ENCODE measurements around the gene PEAK1.

PEAK1 gene

DNA sequence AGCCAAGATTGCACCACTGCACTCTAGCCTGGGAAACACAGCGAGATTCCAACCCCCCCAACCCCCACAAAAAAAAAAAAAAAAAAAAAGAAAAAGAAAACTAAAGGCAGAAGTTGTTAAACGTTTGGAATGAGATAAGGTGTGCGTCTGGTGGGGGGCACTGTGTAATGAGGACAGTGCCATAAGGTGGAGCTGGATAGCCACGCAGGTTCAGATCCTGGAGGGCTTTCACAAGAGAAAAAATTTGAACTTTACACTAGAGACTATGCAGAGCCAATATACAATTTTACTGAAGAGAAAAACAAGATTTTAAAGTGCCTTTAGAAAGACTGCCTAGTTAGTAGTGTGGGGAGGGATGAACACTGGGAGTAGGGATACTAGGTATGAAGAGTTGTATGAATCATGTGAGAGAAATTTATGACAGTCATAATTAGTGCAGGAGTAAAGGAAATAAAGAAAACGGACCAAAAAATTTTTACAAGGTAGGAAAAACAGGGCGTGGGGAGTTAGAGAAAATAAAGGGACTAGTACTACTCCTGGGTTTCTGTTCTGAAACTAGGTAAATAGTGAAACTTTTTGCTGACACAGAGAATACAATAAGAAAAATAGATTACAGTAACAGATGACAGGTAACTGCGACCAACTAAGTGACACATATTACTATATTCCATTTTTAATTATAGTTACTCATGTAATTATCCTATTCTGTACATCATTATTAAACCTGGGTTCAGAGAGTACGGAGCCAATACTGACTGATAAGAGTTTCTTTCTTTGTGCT lies 108.1 kb downstream of the PEAK1 start:
- DNase-seq (ENCODE audit: low spot score): no peak
- no peak overlapping the region for H4K8ac ChIP-seq (ENCODE audit: low read depth, low read length)
- no peak overlapping the region for H3K23ac ChIP-seq (ENCODE audit: low read depth, low read length, poor library complexity)
- no peaks in the 10 kb centered on the region for H3K9me3 ChIP-seq (replicated peaks in 1 of 2; ENCODE audit: control insufficient read depth in 2 of 2, insufficient read depth in 1 of 2, low read depth in 1 of 2, low read length in 2 of 2)
- no peak overlapping the region for H3K18ac ChIP-seq (ENCODE audit: low read length)
- H2BK12ac ChIP-seq (ENCODE audit: low read length): no peak overlapping the region
- no peaks in the 10 kb centered on the region for H3K36me3 ChIP-seq (replicated peaks in 1 of 2; ENCODE audit: control insufficient read depth in 2 of 2, insufficient read depth in 2 of 2, low read length in 2 of 2)
- H3K79me1 ChIP-seq (ENCODE audit: low read depth, low read length): no peaks in the 10 kb centered on the region
- no peak overlapping the region for H2BK120ac ChIP-seq (ENCODE audit: low read depth, low read length)
- H3K9ac ChIP-seq (ENCODE audit: low read depth, low read length, poor library complexity): no peak overlapping the region
- H2AFZ ChIP-seq (ENCODE audit: low read length): no peak overlapping the region
- no peak overlapping the region for H2AK5ac ChIP-seq (ENCODE audit: low read depth, low read length)
- no peak overlapping the region for H2BK15ac ChIP-seq (ENCODE audit: low read length)
- no CpG with 5 or more reads among the region's 8 CpGs for WGBS, 2 donors (ENCODE audit: extremely low coverage in 2 of 2, insufficient read length in 2 of 2, insufficient replicate concordance in 1 of 2)
- H2BK5ac ChIP-seq (ENCODE audit: low read length): no peak overlapping the region
- H3K4me2 ChIP-seq (ENCODE audit: insufficient read depth, low read length, poor library complexity, severe bottlenecking): no peak overlapping the region
- no peak overlapping the region for H3K4me3 ChIP-seq (ENCODE audit: low read length in 2 of 2)
- H4K91ac ChIP-seq (ENCODE audit: low read depth, low read length, poor library complexity): no peak overlapping the region
- H3K27ac ChIP-seq (replicated peaks; ENCODE audit: low read length): no peak overlapping the region
- no peak overlapping the region for H3K4ac ChIP-seq (ENCODE audit: low read length)
- H3K14ac ChIP-seq (ENCODE audit: low read length): no peak overlapping the region
- no peaks in the 10 kb centered on the region for H3K27me3 ChIP-seq (ENCODE audit: control insufficient read depth in 3 of 3, insufficient read depth in 3 of 3, low read depth in 1 of 3, low read length in 3 of 3)
- H3K4me1 ChIP-seq (ENCODE audit: control insufficient read depth in 2 of 2, insufficient read depth in 1 of 2, low read depth in 1 of 2, low read length in 2 of 2): no peaks in the 10 kb centered on the region

DNA sequence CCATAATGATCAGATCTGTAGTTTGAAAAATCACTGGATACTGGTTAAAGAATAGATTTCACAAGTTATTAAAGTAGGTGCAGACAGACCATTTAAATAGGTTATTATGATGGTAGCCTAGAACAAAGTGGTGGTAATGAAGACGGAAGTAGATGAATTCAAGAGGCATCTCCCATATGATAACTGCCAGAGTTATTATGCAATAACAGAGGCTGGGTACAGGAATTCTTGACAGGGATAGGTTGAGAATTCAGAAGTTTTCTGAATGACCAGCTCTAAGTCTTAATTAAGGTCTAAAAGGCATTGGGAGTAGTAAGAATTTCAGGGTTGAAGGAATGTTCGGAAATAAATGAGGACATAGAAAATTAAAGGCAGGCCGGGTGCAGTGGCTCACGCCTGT lies 108.9 kb downstream of the PEAK1 start:
- H3K36me3 ChIP-seq (replicated peaks in 1 of 2; ENCODE audit: control insufficient read depth in 2 of 2, insufficient read depth in 2 of 2, low read length in 2 of 2): no peaks in the 10 kb centered on the region
- DNase-seq (ENCODE audit: low spot score): no peak
- H3K4me3 ChIP-seq (ENCODE audit: low read length in 2 of 2): no peak overlapping the region
- no peak overlapping the region for H2AFZ ChIP-seq (ENCODE audit: low read length)
- H2BK5ac ChIP-seq (ENCODE audit: low read length): no peak overlapping the region
- H2BK15ac ChIP-seq (ENCODE audit: low read length): no peak overlapping the region
- no peak overlapping the region for H3K4me2 ChIP-seq (ENCODE audit: insufficient read depth, low read length, poor library complexity, severe bottlenecking)
- no peak overlapping the region for H4K8ac ChIP-seq (ENCODE audit: low read depth, low read length)
- WGBS, 2 donors (ENCODE audit: extremely low coverage in 2 of 2, insufficient read length in 2 of 2, insufficient replicate concordance in 1 of 2): no CpG with 5 or more reads among the region's 4 CpGs
- H2BK12ac ChIP-seq (ENCODE audit: low read length): no peak overlapping the region
- H3K79me1 ChIP-seq (ENCODE audit: low read depth, low read length): no peaks in the 10 kb centered on the region
- no peak overlapping the region for H3K4ac ChIP-seq (ENCODE audit: low read length)
- H3K27ac ChIP-seq (replicated peaks; ENCODE audit: low read length): no peak overlapping the region
- H2AK5ac ChIP-seq (ENCODE audit: low read depth, low read length): no peak overlapping the region
- H3K18ac ChIP-seq (ENCODE audit: low read length): no peak overlapping the region
- H2BK120ac ChIP-seq (ENCODE audit: low read depth, low read length): no peak overlapping the region
- H3K27me3 ChIP-seq (ENCODE audit: control insufficient read depth in 3 of 3, insufficient read depth in 3 of 3, low read depth in 1 of 3, low read length in 3 of 3): no peaks in the 10 kb centered on the region
- H3K4me1 ChIP-seq (ENCODE audit: control insufficient read depth in 2 of 2, insufficient read depth in 1 of 2, low read depth in 1 of 2, low read length in 2 of 2): no peaks in the 10 kb centered on the region
- H3K9me3 ChIP-seq (replicated peaks in 1 of 2; ENCODE audit: control insufficient read depth in 2 of 2, insufficient read depth in 1 of 2, low read depth in 1 of 2, low read length in 2 of 2): no peaks in the 10 kb centered on the region
- H4K91ac ChIP-seq (ENCODE audit: low read depth, low read length, poor library complexity): no peak overlapping the region
- no peak overlapping the region for H3K9ac ChIP-seq (ENCODE audit: low read depth, low read length, poor library complexity)
- no peak overlapping the region for H3K23ac ChIP-seq (ENCODE audit: low read depth, low read length, poor library complexity)
- H3K14ac ChIP-seq (ENCODE audit: low read length): no peak overlapping the region

DNA sequence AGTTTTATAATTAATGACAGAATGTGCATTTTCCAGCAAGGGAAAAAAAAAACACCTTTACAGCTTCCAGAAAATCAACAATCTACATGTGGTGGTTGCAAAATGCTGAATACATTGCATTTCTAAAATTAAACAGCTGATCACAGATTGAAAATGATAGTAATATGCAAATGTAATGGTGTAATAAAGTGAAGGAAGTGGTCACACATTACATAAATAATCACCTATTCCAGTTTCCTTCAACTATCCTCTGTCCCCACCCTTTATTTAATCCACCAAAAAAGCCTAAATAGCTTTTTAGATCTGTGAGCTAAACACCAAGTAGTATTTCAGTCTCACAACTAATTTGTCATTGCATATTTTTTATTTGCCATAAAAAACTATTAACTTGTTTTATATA lies 110.5 kb downstream of the PEAK1 start:
- Histone ChIP-seq H2BK15ac (ENCODE audit: low read length) (no peak overlapping the region), H3K9me3 (replicated peaks in 1 of 2; ENCODE audit: control insufficient read depth in 2 of 2, insufficient read depth in 1 of 2, low read depth in 1 of 2, low read length in 2 of 2) (no peaks in the 10 kb centered on the region), H2AK5ac (ENCODE audit: low read depth, low read length) (no peak overlapping the region), H3K27me3 (ENCODE audit: control insufficient read depth in 3 of 3, insufficient read depth in 3 of 3, low read depth in 1 of 3, low read length in 3 of 3) (no peaks in the 10 kb centered on the region), H4K91ac (ENCODE audit: low read depth, low read length, poor library complexity) (no peak overlapping the region), H2BK12ac (ENCODE audit: low read length) (no peak overlapping the region), H3K4me1 (ENCODE audit: control insufficient read depth in 2 of 2, insufficient read depth in 1 of 2, low read depth in 1 of 2, low read length in 2 of 2) (no peaks in the 10 kb centered on the region), H3K18ac (ENCODE audit: low read length) (no peak overlapping the region), H3K9ac (ENCODE audit: low read depth, low read length, poor library complexity) (no peak overlapping the region), H2BK120ac (ENCODE audit: low read depth, low read length) (no peak overlapping the region), H4K8ac (ENCODE audit: low read depth, low read length) (no peak overlapping the region), H3K36me3 (replicated peaks in 1 of 2; ENCODE audit: control insufficient read depth in 2 of 2, insufficient read depth in 2 of 2, low read length in 2 of 2) (no peaks in the 10 kb centered on the region), H3K23ac (ENCODE audit: low read depth, low read length, poor library complexity) (no peak overlapping the region), H3K14ac (ENCODE audit: low read length) (no peak overlapping the region), H3K4me2 (ENCODE audit: insufficient read depth, low read length, poor library complexity, severe bottlenecking) (no peak overlapping the region), H2AFZ (ENCODE audit: low read length) (no peak overlapping the region), H2BK5ac (ENCODE audit: low read length) (no peak overlapping the region), H3K4ac (ENCODE audit: low read length) (no peak overlapping the region), H3K79me1 (ENCODE audit: low read depth, low read length) (no peaks in the 10 kb centered on the region), H3K27ac (replicated peaks; ENCODE audit: low read length) (no peak overlapping the region), H3K4me3 (ENCODE audit: low read length in 2 of 2) (no peak overlapping the region)
- DNase-seq (ENCODE audit: low spot score): no peak

DNA sequence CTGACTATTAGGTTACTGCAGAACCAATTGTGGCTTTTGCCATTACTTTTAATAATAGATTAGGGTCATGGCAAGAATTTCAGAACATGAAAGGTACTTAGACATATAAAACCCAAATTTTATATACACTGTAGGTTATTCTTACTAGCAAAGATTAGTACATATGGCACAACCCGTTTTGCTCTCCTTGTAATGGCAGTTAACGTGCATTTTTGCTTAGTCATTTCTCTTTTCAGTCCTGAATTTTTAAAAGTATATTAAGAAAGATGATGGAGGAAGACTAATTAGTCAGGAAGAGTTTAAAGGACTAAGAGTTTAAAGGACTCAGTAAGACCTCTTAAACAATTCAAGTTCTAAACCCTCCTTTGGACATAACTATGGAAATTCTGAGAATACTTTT lies 114.0 kb downstream of the PEAK1 start:
- Histone ChIP-seq H3K79me1 (ENCODE audit: low read depth, low read length) (no peaks in the 10 kb centered on the region), H3K4me1 (ENCODE audit: control insufficient read depth in 2 of 2, insufficient read depth in 1 of 2, low read depth in 1 of 2, low read length in 2 of 2) (no peaks in the 10 kb centered on the region), H3K36me3 (replicated peaks in 1 of 2; ENCODE audit: control insufficient read depth in 2 of 2, insufficient read depth in 2 of 2, low read length in 2 of 2) (no peaks in the 10 kb centered on the region), H2AK5ac (ENCODE audit: low read depth, low read length) (no peak overlapping the region), H2BK15ac (ENCODE audit: low read length) (no peak overlapping the region), H3K9ac (ENCODE audit: low read depth, low read length, poor library complexity) (no peak overlapping the region), H3K9me3 (replicated peaks in 1 of 2; ENCODE audit: control insufficient read depth in 2 of 2, insufficient read depth in 1 of 2, low read depth in 1 of 2, low read length in 2 of 2) (no peaks in the 10 kb centered on the region), H3K4me3 (ENCODE audit: low read length in 2 of 2) (no peak overlapping the region), H3K18ac (ENCODE audit: low read length) (no peak overlapping the region), H3K4ac (ENCODE audit: low read length) (no peak overlapping the region), H2AFZ (ENCODE audit: low read length) (no peak overlapping the region), H3K23ac (ENCODE audit: low read depth, low read length, poor library complexity) (no peak overlapping the region), H4K91ac (ENCODE audit: low read depth, low read length, poor library complexity) (no peak overlapping the region), H2BK120ac (ENCODE audit: low read depth, low read length) (no peak overlapping the region), H2BK12ac (ENCODE audit: low read length) (no peak overlapping the region), H2BK5ac (ENCODE audit: low read length) (no peak overlapping the region), H3K4me2 (ENCODE audit: insufficient read depth, low read length, poor library complexity, severe bottlenecking) (no peak overlapping the region), H3K14ac (ENCODE audit: low read length) (no peak overlapping the region), H3K27me3 (ENCODE audit: control insufficient read depth in 3 of 3, insufficient read depth in 3 of 3, low read depth in 1 of 3, low read length in 3 of 3) (no peaks in the 10 kb centered on the region), H4K8ac (ENCODE audit: low read depth, low read length) (no peak overlapping the region), H3K27ac (replicated peaks; ENCODE audit: low read length) (no peak overlapping the region)
- no CpG with 5 or more reads among the region's 2 CpGs for WGBS, 2 donors (ENCODE audit: extremely low coverage in 2 of 2, insufficient read length in 2 of 2, insufficient replicate concordance in 1 of 2)
- no peak for DNase-seq (ENCODE audit: low spot score)
